Left forelimb (tissue), 1 donor: ENCODE measurements around the gene B3GALT4.
A peak's percentile ranks its signal among the peaks of the same experiment; 100 is the strongest.

Source experiments
- DNase-seq: peaks from one replicate; pipeline ENCODE4 v3.0.0-alpha.2; 2018; ENCODE audit warnings: low spot score

B3GALT4 gene

GRCh38 chr6:33292996-33293682 is 16.2 kb downstream of the B3GALT4 start:
- DNase-seq, result no peak

GRCh38 chr6:33294086-33294823 is 17.3 kb downstream of the B3GALT4 start:
- no peak for DNase-seq

GRCh38 chr6:33295621-33296369 is 18.9 kb downstream of the B3GALT4 start:
- no peak for DNase-seq

- DNase-seq, result no peak
Observed at GRCh38 chr6:33296797-33297405, 20.0 kb downstream of the B3GALT4 start.

GRCh38 chr6:33297406-33297955 is 20.6 kb downstream of the B3GALT4 start:
- DNase-seq, result no peak

GRCh38 chr6:33297956-33298772 is 21.2 kb downstream of the B3GALT4 start:
- DNase-seq, result peak; percentile 86

- peak; percentile 88 for DNase-seq
Observed at GRCh38 chr6:33298773-33299236, 21.9 kb downstream of the B3GALT4 start, which contains the start of gene RGL2. Gene RGL2, minus strand, starts transcription at chr6:33298942. Its CDS starts 332 bp downstream, at chr6:33298610.

- peak; percentile 94 for DNase-seq
Observed at GRCh38 chr6:33299237-33299944, 22.5 kb downstream of the B3GALT4 start.

- no peak for DNase-seq
Observed at GRCh38 chr6:33301877-33302276, 25.0 kb downstream of the B3GALT4 start.

- no peak for DNase-seq
Observed at GRCh38 chr6:33304216-33304615, 27.3 kb downstream of the B3GALT4 start.

GRCh38 chr6:33305052-33305451 is 28.1 kb downstream of the B3GALT4 start:
- no peak for DNase-seq

- no peak for DNase-seq
Observed at GRCh38 chr6:33306356-33306755, 29.4 kb downstream of the B3GALT4 start.

- DNase-seq, result no peak
Observed at GRCh38 chr6:33312361-33313104, 35.6 kb downstream of the B3GALT4 start.

GRCh38 chr6:33313105-33313708 is 36.3 kb downstream of the B3GALT4 start:
- DNase-seq, result peak; percentile 76

- peak; percentile 84 for DNase-seq
Observed at GRCh38 chr6:33313709-33314514, 37.0 kb downstream of the B3GALT4 start, which contains the start of gene TAPBP. Gene TAPBP, minus strand, starts transcription at chr6:33314078. Its CDS starts 37 bp downstream, at chr6:33314041.

GRCh38 chr6:33314515-33314942 is 37.6 kb downstream of the B3GALT4 start:
- DNase-seq, result peak; percentile 77

GRCh38 chr6:33314943-33315792 is 38.2 kb downstream of the B3GALT4 start:
- no peak for DNase-seq
